Measurements from ENCODE around the gene RNF186. TPM values are rescaled to one million over a fixed set of nuclear protein-coding genes. Genes with fewer than 3 reads are reported as not detected.
"Not testable (repeated sequence)": the region's sequence is repeated elsewhere in the genome, so short reads cannot be mapped to it uniquely, and the experiment has no call there.

Gene RNF186
- total and polyA plus RNA-seq, 9 donors, result 0.29 to 0.72 TPM; not detected in 7

GRCh38 chr1:19828546-19828945 lies 13.5 kb upstream of the RNF186 start:
- no peak for DNase-seq
- Histone ChIP-seq H3K4me1 (ENCODE audit: control insufficient read depth, insufficient read depth, low read length) (no peaks in the 10 kb centered on the region), H3K36me3 (ENCODE audit: control insufficient read depth, insufficient read depth, low read length) (no peaks in the 10 kb centered on the region), H3K9me3 (replicated peaks; ENCODE audit: control insufficient read depth, low read depth, low read length) (peaks cover 3% of the 10 kb centered on the region), H3K27me3 (ENCODE audit: control insufficient read depth, insufficient read depth, low read length) (peaks cover 3% of the 10 kb centered on the region), H3K4me3 (ENCODE audit: low read length) (no peak overlapping the region), H3K27ac (ENCODE audit: low read length) (no peak overlapping the region)
- no CpG with 5 or more reads among the region's 3 CpGs for WGBS (ENCODE audit: insufficient coverage)

GRCh38 chr1:19825298-19825697 lies 10.2 kb upstream of the RNF186 start:
- Histone ChIP-seq H3K36me3 (ENCODE audit: control insufficient read depth, insufficient read depth, low read length) (no peaks in the 10 kb centered on the region), H3K27me3 (ENCODE audit: control insufficient read depth, insufficient read depth, low read length) (peaks cover 3% of the 10 kb centered on the region), H3K27ac (ENCODE audit: low read length) (no peak overlapping the region), H3K4me1 (ENCODE audit: control insufficient read depth, insufficient read depth, low read length) (no peaks in the 10 kb centered on the region), H3K4me3 (ENCODE audit: low read length) (no peak overlapping the region), H3K9me3 (replicated peaks; ENCODE audit: control insufficient read depth, low read depth, low read length) (no peaks in the 10 kb centered on the region)
- WGBS (ENCODE audit: insufficient coverage), result 30% methylated on average over 5 of the region's 6 CpGs
- DNase-seq, result no peak

DNA sequence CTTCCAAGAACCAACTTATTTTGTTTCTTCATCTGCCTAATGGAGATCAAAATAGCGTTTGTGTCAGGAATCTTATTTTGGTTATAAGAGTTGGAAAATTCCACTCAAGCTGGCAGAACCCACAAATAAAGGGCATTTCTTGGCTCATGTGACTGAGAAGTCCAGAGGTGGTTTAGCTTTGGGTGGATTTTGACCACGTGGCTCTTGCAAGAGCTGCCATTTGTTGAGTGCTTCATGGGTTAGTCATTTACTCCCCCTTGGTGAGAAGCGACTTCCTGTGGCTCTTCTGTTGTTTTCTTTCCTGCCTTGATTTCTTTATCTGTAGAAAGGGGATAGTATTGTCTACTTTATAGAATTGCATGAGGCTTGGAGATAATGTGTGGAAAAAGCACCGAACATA lies 9.5 kb upstream of the RNF186 start:
- no CpG with 5 or more reads among the region's 4 CpGs for WGBS (ENCODE audit: insufficient coverage)
- no peaks in the 10 kb centered on the region for H3K4me1 ChIP-seq (ENCODE audit: control insufficient read depth, insufficient read depth, low read length)
- no peak for DNase-seq
- no peak overlapping the region for H3K4me3 ChIP-seq (ENCODE audit: low read length)
- H3K27ac ChIP-seq (ENCODE audit: low read length), result no peak overlapping the region
- peaks cover 3% of the 10 kb centered on the region for H3K27me3 ChIP-seq (ENCODE audit: control insufficient read depth, insufficient read depth, low read length)
- no peaks in the 10 kb centered on the region for H3K9me3 ChIP-seq (replicated peaks; ENCODE audit: control insufficient read depth, low read depth, low read length)
- H3K36me3 ChIP-seq (ENCODE audit: control insufficient read depth, insufficient read depth, low read length), result no peaks in the 10 kb centered on the region

DNA sequence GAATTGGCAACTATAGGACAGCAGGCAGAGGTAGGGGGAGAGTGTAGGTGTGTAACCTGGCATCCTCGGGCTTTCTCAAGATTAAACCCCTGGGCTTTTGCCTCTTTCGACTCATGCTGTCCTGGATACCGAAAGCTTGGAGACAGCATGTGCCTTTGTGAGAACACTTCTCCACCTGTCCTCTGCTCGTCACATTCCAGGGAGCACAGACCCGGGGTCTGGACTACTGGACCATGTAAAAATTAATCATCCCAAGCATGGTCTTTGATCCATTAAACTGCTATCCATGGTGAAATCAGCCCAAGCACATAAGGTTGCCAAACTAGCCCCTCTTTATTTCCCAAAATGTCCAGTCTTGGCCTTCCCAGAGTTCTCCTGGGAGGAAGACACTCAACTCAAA lies 9.0 kb upstream of the RNF186 start:
- DNase-seq, result no peak
- Histone ChIP-seq H3K4me1 (ENCODE audit: control insufficient read depth, insufficient read depth, low read length) (no peaks in the 10 kb centered on the region), H3K36me3 (ENCODE audit: control insufficient read depth, insufficient read depth, low read length) (no peaks in the 10 kb centered on the region), H3K27me3 (ENCODE audit: control insufficient read depth, insufficient read depth, low read length) (peaks cover 3% of the 10 kb centered on the region), H3K4me3 (ENCODE audit: low read length) (no peak overlapping the region), H3K27ac (ENCODE audit: low read length) (no peak overlapping the region), H3K9me3 (replicated peaks; ENCODE audit: control insufficient read depth, low read depth, low read length) (no peaks in the 10 kb centered on the region)
- 87% methylated on average over 4 of the region's 5 CpGs for WGBS (ENCODE audit: insufficient coverage)

DNA sequence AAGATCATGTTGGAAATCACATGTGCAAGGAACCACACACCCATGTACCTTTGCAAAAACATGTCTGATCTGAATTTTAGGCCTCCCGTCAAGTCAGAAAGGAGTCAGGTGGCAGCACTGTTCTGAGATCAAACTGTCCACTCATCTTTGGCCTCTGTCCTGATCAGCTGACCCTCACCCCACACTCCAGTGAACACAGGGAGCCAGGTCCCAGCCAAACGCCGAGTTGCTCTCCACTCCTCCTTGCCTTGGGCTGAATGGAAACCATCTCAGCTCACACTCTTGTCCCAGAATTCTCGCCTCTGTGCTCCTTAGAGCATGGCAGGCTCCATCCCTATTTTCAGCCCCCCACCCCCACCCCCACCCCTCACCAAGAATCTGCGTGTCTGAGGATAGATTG lies 4.6 kb upstream of the RNF186 start:
- peaks cover 16% of the 10 kb centered on the region for H3K4me1 ChIP-seq (ENCODE audit: control insufficient read depth, insufficient read depth, low read length)

DNA sequence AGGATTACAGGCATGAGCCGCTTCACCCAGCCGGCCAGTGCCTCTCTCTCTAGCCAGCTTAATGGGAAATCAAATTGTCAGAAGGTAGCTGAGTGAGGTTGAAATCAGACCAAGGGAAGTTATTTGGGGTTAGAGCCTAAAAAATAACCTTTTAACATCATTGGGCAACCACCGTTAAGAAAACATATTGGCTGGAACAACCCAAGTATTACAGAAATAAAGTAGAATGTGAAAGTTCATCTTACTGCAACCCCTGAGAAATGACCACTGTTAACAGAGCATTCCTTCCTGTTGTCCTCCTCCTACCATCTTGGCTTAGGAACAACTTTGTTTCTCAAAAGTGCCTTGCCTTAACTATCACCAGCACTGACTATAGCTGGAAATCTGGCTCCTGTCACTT lies 3.2 kb upstream of the RNF186 start:
- no peak overlapping the region for H3K4me3 ChIP-seq (ENCODE audit: low read length)
- no peaks in the 10 kb centered on the region for H3K27me3 ChIP-seq (ENCODE audit: control insufficient read depth, insufficient read depth, low read length)
- H3K36me3 ChIP-seq (ENCODE audit: control insufficient read depth, insufficient read depth, low read length), result no peaks in the 10 kb centered on the region
- H3K27ac ChIP-seq (ENCODE audit: low read length), result no peak overlapping the region
- no peak for DNase-seq
- H3K4me1 ChIP-seq (ENCODE audit: control insufficient read depth, insufficient read depth, low read length), result peaks cover 18% of the 10 kb centered on the region
- no peaks in the 10 kb centered on the region for H3K9me3 ChIP-seq (replicated peaks; ENCODE audit: control insufficient read depth, low read depth, low read length)
- no CpG with 5 or more reads among the region's 3 CpGs for WGBS (ENCODE audit: insufficient coverage)

More for the DNA sequence above, 4.6 kb upstream of the RNF186 start:
- Histone ChIP-seq H3K9me3 (replicated peaks; ENCODE audit: control insufficient read depth, low read depth, low read length) (no peaks in the 10 kb centered on the region), H3K27ac (ENCODE audit: low read length) (no peak overlapping the region), H3K27me3 (ENCODE audit: control insufficient read depth, insufficient read depth, low read length) (no peaks in the 10 kb centered on the region), H3K36me3 (ENCODE audit: control insufficient read depth, insufficient read depth, low read length) (no peaks in the 10 kb centered on the region), H3K4me3 (ENCODE audit: low read length) (no peak overlapping the region)
- no peak for DNase-seq
- 41% methylated on average over 2 of the region's 5 CpGs for WGBS (ENCODE audit: insufficient coverage)

GRCh38 chr1:19817160-19817559 lies 2.1 kb upstream of the RNF186 start:
- H3K4me3 ChIP-seq (ENCODE audit: low read length), result no peak overlapping the region
- H3K27ac ChIP-seq (ENCODE audit: low read length), result no peak overlapping the region
- H3K36me3 ChIP-seq (ENCODE audit: control insufficient read depth, insufficient read depth, low read length), result no peaks in the 10 kb centered on the region
- 84% methylated on average over 3 of the region's 5 CpGs for WGBS (ENCODE audit: insufficient coverage)
- peaks cover 18% of the 10 kb centered on the region for H3K4me1 ChIP-seq (ENCODE audit: control insufficient read depth, insufficient read depth, low read length)
- peaks cover 3% of the 10 kb centered on the region for H3K27me3 ChIP-seq (ENCODE audit: control insufficient read depth, insufficient read depth, low read length)
- H3K9me3 ChIP-seq (replicated peaks; ENCODE audit: control insufficient read depth, low read depth, low read length), result no peaks in the 10 kb centered on the region
- DNase-seq, result no peak

GRCh38 chr1:19816737-19817086 lies 1.6 kb upstream of the RNF186 start:
- H3K9me3 ChIP-seq (replicated peaks; ENCODE audit: control insufficient read depth, low read depth, low read length); H3K27me3 ChIP-seq (ENCODE audit: control insufficient read depth, insufficient read depth, low read length); H3K27ac ChIP-seq (ENCODE audit: low read length); H3K36me3 ChIP-seq (ENCODE audit: control insufficient read depth, insufficient read depth, low read length); DNase-seq; H3K4me3 ChIP-seq (ENCODE audit: low read length): not testable (repeated sequence)
- WGBS (ENCODE audit: insufficient coverage), result 13% methylated on average over 1 of the region's 1 CpG
- peaks cover 18% of the 10 kb centered on the region for H3K4me1 ChIP-seq (ENCODE audit: control insufficient read depth, insufficient read depth, low read length)

DNA sequence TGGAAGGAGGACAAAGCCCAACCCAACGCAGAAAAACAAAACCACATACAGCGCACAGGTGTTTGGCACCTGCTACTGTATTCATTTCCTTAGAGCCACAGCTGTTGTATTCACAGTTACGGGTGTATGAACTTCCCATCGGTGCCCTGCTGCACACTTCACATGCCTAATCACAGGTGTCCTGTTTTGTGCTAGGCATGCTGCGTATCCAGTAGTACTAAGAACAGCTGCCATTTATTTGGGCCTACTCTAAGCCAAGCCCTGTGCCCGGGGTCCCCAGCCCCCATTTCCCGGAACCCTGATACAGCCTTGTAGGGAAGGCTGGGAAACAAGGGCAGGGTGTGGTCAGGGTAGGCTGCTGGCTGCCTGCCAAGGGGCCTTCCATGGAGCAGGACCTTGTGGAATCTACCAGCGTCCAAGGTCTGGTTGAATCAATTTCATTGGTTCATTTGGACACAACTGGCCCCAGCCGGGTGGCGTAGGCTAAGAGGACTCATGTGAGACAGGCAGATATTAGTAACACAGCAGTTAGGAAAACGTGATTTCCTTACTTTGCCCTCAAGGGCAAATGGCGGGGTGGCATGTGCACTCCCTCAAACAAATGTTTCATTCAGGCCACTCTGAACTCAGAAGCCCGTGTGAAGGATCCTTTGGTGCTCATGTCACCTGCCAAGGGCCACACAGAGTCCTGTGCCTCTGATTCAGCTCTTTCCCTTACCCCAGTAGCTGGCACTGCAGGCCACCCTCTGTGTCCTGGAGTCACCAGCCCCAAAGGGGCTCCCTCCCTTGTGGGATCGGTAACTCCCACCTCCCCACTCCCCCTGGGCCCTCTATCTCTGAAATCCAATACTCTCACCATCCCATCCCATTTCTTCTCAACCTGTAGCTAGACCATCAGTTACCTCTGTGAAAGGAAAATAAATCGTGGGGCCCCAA lies 986 bp upstream of the RNF186 start:
- 58% methylated on average over 13 of the region's 15 CpGs for WGBS (ENCODE audit: insufficient coverage)
- peak; percentile 45 for DNase-seq
- Histone ChIP-seq H3K4me1 (ENCODE audit: control insufficient read depth, insufficient read depth, low read length) (peaks cover 18% of the 10 kb centered on the region), H3K27me3 (ENCODE audit: control insufficient read depth, insufficient read depth, low read length) (peaks cover 6% of the 10 kb centered on the region), H3K36me3 (ENCODE audit: control insufficient read depth, insufficient read depth, low read length) (no peaks in the 10 kb centered on the region), H3K9me3 (replicated peaks; ENCODE audit: control insufficient read depth, low read depth, low read length) (no peaks in the 10 kb centered on the region), H3K4me3 (ENCODE audit: low read length) (no peak overlapping the region), H3K27ac (ENCODE audit: low read length) (no peak overlapping the region)

GRCh38 chr1:19814244-19814661 lies 830 bp downstream of the RNF186 start:
- Histone ChIP-seq H3K27me3 (ENCODE audit: control insufficient read depth, insufficient read depth, low read length) (peaks cover 6% of the 10 kb centered on the region), H3K9me3 (replicated peaks; ENCODE audit: control insufficient read depth, low read depth, low read length) (no peaks in the 10 kb centered on the region), H3K4me3 (ENCODE audit: low read length) (no peak overlapping the region), H3K27ac (ENCODE audit: low read length) (no peak overlapping the region), H3K4me1 (ENCODE audit: control insufficient read depth, insufficient read depth, low read length) (peaks cover 18% of the 10 kb centered on the region), H3K36me3 (ENCODE audit: control insufficient read depth, insufficient read depth, low read length) (no peaks in the 10 kb centered on the region)
- 79% methylated on average over 14 of the region's 15 CpGs for WGBS (ENCODE audit: insufficient coverage)
- DNase-seq, result no peak

All from muscle of leg (tissue), 11 donors.